Breast epithelium (tissue), 4 donors: Measurements from ENCODE around the gene ZBTB37. TPM values are rescaled to one million over a fixed set of nuclear protein-coding genes. Genes with fewer than 3 reads are reported as not detected.

Source experiments
- DNase-seq, 2 donors: peaks; one replicate each; pipeline ENCODE4 v3.0.0-alpha.2; 2019; ENCODE audit warnings: low spot score in 2 of 2
- H3K27ac ChIP-seq, 2 donors: fragments of 200-600 bp; sonication (generic) in 1 of 2; one replicate each; pipeline ENCODE4 v1.5.1; 2016 to 2019; ENCODE audit warnings: mild to moderate bottlenecking in 1 of 2
- H3K27me3 ChIP-seq, 2 donors: fragments of 200-600 bp; sonication (generic) in 1 of 2; one replicate each; pipeline versions ENCODE4 v1.5.1 to v1.6.0; 2017 to 2019; ENCODE audit warnings: control low read depth in 1 of 2, mild to moderate bottlenecking in 1 of 2
- H3K36me3 ChIP-seq: fragments of 200-600 bp; one replicate; pipeline ENCODE4 v1.5.1; 2019
- H3K4me1 ChIP-seq, 2 donors: fragments of 200-600 bp; sonication (generic); one replicate each; pipeline ENCODE4 v1.5.1; 2016 to 2019; ENCODE audit warnings: control low read depth in 1 of 2
- H3K4me3 ChIP-seq, 3 donors: fragments of 200-600 bp; sonication (generic); 1 replicate in 2 of 3; 2 replicates in 1 of 3; pipeline ENCODE4 v1.5.1; 2016 to 2019; ENCODE audit warnings: mild to moderate bottlenecking in 3 of 3, moderate library complexity in 2 of 3
- H3K9me3 ChIP-seq, 2 donors: fragments of 200-600 bp; sonication (generic) in 1 of 2; one replicate each; pipeline ENCODE4 v1.5.1; 2016 to 2019; ENCODE audit warnings: control low read depth in 1 of 2
- CTCF ChIP-seq, 3 donors: fragments of 450-650 bp; IDR thresholded peaks; one replicate each; pipeline ENCODE4 v1.5.1; 2016 to 2017; ENCODE audit warnings: antibody characterized with exemption in 3 of 3, mild to moderate bottlenecking in 3 of 3, moderate library complexity in 3 of 3
- POLR2A ChIP-seq: fragments of 450-650 bp; IDR thresholded peaks from one replicate; pipeline ENCODE4 v1.6.1; 2016; ENCODE audit warnings: antibody characterized with exemption, mild to moderate bottlenecking, moderate library complexity
- POLR2AphosphoS5 ChIP-seq, 3 donors: sonication (generic); formaldehyde crosslinking; IDR thresholded peaks; one replicate each; pipeline ENCODE4 v1.6.1; 2017; ENCODE audit warnings: antibody characterized with exemption in 3 of 3
- intact Hi-C: fragments of 100-400 bp; cut with DNase I; formaldehyde crosslinking; loops from one replicate; pipeline ENCODE4 v1.15.1; 2023; ENCODE audit warnings: low total_unique reads
- total RNA-seq, 3 donors: library from RNA; depleted of rRNA; stranded (reverse); fragments of >200 nt; gene quantifications; one replicate each; pipeline ENCODE4 v1.1.0, GENCODE V29; 2016

Gene ZBTB37
- total RNA-seq, 3 donors from 2014 or later, result 10.2 to 15.7 (median 15.4) TPM

- H3K27me3 ChIP-seq, result no peaks in the 10 kb centered on the region
- no peak overlapping the region for H3K27ac ChIP-seq
- no peaks in the 10 kb centered on the region for H3K4me1 ChIP-seq
- H3K36me3 ChIP-seq, result no peaks in the 10 kb centered on the region
- TF ChIP-seq CTCF (IDR thresholded peaks at IDR 0.05) (no peak), POLR2AphosphoS5 (IDR thresholded peaks at IDR 0.05) (no peak), POLR2A (no peak)
- intact Hi-C loops, result no loop called here
- no peak overlapping the region for H3K4me3 ChIP-seq
- DNase-seq, result no peak
- no peaks in the 10 kb centered on the region for H3K9me3 ChIP-seq
Measured at GRCh38 chr1:173903827-173904531, 35.8 kb downstream of the ZBTB37 start.

- intact Hi-C loops, result no loop called here
Measured at GRCh38 chr1:173913111-173913510, 44.9 kb downstream of the ZBTB37 start.

GRCh38 chr1:173914366-173914871, 46.2 kb downstream of the ZBTB37 start:
- TF ChIP-seq POLR2A (no peak), CTCF (IDR thresholded peaks at IDR 0.05) (no peak)
- DNase-seq, result no peak
- intact Hi-C loops, result no loop called here
- H3K27ac ChIP-seq, result no peak overlapping the region
- no peaks in the 10 kb centered on the region for H3K4me1 ChIP-seq
- no peaks in the 10 kb centered on the region for H3K27me3 ChIP-seq
- H3K9me3 ChIP-seq, result no peaks in the 10 kb centered on the region
- no peaks in the 10 kb centered on the region for H3K36me3 ChIP-seq
- no peak overlapping the region for H3K4me3 ChIP-seq

More at GRCh38 chr1:173913111-173913510, 44.9 kb downstream of the ZBTB37 start:
- TF ChIP-seq CTCF (IDR thresholded peaks at IDR 0.05) (no peak), POLR2A (no peak), POLR2AphosphoS5 (IDR thresholded peaks at IDR 0.05) (no peak)
- Histone ChIP-seq H3K36me3 (no peaks in the 10 kb centered on the region), H3K4me1 (no peaks in the 10 kb centered on the region), H3K9me3 (no peaks in the 10 kb centered on the region), H3K4me3 (no peak overlapping the region), H3K27ac (no peak overlapping the region), H3K27me3 (no peaks in the 10 kb centered on the region)
- DNase-seq, result no peak

- DNase-seq, result no peak
Measured at GRCh38 chr1:173915596-173915995, 47.4 kb downstream of the ZBTB37 start.

More at GRCh38 chr1:173915596-173915995, 47.4 kb downstream of the ZBTB37 start:
- Histone ChIP-seq H3K27ac (no peak overlapping the region), H3K27me3 (no peaks in the 10 kb centered on the region), H3K4me1 (no peaks in the 10 kb centered on the region), H3K4me3 (no peak overlapping the region), H3K9me3 (no peaks in the 10 kb centered on the region), H3K36me3 (no peaks in the 10 kb centered on the region)
- TF ChIP-seq POLR2AphosphoS5 (IDR thresholded peaks at IDR 0.05), result no peak
- no peak for TF ChIP-seq POLR2A
- TF ChIP-seq CTCF (IDR thresholded peaks at IDR 0.05), result no peak
- intact Hi-C loops, result no loop called here
